ENCODE results near the gene MCM9. TPM values are rescaled to one million over a fixed set of nuclear protein-coding genes. Genes with fewer than 3 reads are reported as not detected.
"Not testable (repeated sequence)": the region's sequence is repeated elsewhere in the genome, so short reads cannot be mapped to it uniquely, and the experiment has no call there.

The MCM9 gene
- total RNA-seq, 1 donor from 2014 or later: 28.8 TPM

DNA sequence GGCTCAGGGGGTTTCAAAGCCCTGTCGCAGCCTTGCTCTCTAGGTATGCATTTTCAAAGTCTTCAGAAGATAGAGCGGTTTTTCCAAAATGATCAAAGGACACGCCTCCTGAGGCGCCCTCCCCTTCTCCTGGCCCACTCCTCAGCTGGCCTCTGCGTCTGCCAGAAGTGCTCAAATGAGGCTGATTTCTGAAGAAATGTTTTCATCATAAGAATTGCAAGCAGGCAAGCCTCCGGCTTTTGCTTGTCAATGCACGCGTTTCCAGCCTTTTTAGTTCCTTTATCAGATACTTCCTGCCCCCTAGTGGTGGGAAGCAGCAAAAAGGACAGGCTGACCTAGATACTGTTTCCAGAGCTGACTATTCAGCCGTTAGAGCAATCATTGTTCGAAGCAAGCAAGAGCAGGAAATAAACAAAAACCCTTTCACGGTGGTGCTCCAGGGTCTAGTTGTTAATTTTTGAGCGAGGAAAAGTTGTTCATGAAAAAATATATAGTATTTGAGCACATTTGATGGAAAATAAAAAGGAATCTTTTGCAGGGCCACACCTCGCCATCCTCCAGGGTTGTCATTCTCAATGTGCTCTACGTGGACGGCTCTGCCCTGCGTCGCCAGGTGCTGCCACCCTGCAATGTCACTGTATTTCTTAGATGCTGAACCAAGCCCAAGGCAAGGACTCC lies 134.4 kb downstream of the MCM9 start:
- DNase-seq (ENCODE audit: low read depth): peak; percentile 79

DNA sequence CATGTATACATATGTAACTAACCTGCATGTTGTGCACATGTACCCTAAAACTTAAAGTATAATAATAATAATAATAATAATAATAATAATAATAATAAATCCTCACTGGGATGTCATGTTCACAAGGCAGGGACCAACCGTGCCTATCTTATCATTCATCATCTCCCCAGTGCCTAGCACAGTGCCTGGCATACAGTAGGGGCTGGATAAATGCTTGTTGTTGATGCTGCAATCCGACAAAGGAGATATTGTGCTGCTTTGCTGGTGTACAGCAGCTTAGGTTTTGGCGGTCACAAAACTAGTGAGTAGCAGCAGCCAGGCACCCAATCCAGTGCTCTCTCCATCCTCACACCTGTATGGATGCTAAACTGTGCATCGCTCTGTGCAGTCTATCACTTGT lies 135.1 kb downstream of the MCM9 start:
- DNase-seq (ENCODE audit: low read depth): no peak

DNA sequence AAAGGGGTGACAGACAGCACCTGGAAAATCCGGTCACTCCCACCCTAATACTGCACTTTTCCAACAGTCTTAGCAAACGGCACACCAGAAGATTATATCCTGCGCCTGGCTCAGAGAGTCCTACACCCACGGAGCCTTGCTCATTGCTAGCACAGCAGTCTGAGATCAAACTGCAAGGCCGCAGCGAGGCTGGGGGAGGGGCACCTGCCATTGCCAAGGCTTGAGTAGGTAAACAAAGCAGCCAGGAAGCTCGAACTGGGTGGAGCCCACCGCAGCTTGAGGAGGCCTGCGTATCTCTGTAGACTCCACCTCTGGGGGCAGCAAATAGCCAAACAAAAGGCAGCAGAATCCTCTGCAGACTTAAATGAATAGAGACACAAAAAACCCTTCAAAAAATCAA lies 138.4 kb downstream of the MCM9 start:
- DNase-seq (ENCODE audit: low read depth): not testable (repeated sequence)

DNA sequence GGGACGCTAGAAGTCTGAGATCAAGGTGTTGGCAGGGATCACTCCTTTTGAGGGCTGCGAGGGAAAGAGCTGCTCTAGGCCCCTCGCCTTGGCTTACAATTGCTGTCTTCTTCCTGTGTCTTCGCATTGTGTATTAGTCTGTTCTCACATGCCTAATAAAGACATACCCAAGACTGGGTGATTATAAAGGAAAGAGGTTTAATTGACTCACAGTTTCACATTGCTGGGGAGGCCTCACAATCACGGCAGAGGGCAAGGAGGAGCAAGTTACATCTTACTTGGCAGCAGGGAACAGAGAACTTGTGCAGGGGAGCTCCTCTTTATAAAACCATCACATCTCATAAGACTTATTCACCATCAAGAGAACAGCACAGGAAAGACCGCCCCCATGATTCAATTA lies 143.5 kb downstream of the MCM9 start:
- DNase-seq (ENCODE audit: low read depth): no peak

DNA sequence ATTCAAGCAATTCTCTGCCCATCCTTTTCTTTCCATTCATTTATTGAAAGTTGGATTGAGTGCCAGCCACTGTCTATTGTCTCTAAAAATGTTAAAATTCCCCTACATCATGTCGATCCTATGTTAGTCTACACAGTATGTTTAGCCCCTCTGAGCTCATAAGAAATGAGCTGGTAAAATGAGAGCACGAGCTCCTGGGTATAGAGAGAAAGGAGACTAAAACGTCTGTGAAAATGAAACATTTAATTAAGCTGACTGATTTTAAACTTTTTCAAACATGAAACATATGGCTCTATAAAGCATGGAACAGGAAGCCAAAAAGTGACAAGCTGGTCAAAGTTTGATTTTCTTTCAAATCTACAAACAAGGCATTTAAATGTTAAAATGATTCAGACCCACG lies 145.0 kb downstream of the MCM9 start:
- no peak for DNase-seq (ENCODE audit: low read depth)

DNA sequence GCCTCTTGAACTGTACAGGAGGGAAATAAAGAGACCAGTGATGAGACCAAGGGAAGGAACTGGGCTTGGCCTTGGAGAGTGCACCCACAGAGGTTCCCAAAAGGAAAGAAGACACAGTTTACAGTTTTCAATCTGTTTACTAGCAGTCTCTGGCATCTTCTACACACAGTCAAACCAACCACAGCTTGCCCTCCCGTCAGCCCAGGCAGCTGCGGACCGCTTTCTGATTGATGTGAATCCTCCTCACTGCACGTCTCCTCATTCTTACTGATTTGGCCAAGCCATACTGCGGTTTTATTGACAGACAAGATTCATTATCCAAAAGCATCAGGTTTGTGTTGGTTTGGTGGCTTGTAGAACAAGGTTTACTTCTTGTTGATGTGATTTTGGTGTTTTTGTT lies 145.5 kb downstream of the MCM9 start:
- no peak for DNase-seq (ENCODE audit: low read depth)

DNA sequence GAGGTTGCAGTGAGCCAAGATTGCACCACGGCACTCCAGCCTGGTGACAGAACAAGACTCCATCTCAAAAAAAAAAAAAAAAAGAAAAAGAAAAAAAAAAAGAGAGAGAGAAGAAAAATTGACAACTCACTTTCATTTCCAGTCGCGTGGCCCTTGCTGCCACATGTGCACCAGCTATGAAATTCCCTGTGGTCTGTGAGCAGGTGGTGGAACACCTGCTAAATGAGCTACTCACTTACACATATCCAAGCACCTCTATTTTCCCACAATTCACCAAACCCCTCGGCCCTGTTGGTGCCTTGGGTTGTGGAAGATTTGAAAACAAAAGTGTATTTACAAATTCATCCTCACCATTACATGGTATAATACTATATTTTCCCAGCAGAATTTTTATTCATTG lies 146.3 kb downstream of the MCM9 start:
- DNase-seq (ENCODE audit: low read depth): no peak

DNA sequence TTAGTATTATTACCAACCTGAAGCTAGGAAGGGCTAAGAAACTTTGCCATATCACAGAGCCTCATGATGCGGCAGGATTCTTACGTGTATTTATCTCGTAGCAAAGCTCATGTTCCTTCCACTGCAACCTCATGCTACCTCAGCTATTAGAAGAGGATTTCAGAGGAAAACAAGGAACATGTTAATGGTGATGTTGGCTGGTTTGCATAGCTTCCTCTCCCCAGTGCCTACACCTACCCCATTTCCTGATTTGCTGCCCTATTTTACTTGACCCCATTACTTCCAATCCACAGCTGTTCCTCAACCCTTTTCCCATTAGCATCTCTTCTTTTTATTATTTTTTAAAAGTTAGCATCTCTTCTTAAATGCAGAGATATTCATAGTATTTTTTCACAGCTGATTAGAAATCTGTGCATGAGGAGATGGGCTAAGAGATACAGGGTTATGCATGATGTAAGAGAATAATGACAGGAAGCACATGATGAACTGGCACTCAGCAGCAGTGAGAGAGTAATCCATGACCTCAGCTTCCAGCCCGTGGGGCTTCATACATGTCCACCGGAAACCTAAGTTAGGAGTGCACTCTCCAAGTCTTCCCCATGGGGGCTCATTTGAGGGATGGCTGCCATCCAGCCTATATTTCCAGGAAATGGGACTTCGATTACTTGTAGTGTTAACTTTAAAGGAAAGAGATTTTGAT lies 147.1 kb downstream of the MCM9 start:
- no peak for DNase-seq (ENCODE audit: low read depth)

DNA sequence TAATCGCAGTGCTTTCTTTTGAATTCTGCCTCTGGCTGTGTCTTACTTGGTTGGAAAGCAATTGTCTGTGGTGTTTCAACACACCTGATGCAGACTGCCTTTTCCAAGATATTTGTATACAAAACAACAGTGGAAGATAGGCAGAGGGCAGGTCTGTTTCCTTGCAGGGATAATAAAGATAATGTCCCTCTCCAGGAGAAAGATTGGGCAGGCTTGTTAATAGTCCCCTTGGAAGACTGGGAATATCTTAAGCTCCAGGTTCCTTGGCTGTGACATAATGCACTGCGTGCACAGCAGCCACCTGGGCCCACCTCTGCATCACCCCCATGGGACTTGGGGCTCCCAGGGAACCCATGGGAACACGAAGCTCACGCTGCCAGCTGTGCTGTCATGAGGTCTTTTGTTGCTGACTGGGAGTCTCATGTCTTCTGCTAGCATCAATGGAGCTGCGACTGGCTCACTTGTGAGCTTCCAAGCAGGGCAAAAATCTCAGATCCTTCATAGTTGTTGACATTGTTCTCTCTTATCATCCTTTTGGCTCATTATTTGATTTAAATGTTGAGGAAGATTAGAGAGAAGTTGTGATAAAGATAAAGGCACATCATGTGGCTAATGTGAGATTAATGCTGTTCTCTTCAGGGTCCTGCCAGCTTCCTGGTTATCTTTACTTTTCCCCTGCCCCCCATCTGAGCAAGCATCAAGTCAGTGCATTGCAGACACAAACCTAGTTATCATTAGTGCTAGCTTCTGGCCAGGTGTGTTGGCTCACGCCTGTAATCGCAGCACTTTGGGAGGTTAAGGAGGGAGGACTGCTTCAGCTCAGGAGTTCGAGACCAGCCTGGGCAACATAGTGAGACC lies 148.1 kb downstream of the MCM9 start:
- no peak for DNase-seq (ENCODE audit: low read depth)

DNA sequence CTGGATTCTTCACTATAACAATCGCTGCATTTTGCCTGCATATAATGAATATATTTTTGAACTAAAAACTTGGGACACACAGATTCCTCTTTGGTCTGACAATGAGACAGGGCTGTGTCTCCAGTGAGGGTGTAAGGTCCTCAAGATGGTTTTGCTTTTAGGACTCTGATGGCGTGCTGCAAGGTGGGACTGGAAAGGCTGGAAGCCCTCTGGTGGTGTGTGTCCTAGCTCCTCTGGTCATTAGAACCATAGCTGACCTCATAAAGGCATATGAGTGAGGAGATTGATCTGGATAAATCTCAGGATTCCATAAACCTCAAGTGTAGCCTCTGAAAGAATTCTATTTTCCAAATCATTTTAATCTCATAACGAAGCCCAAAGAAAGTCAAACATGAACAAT lies 149.4 kb downstream of the MCM9 start:
- DNase-seq (ENCODE audit: low read depth): no peak

DNA sequence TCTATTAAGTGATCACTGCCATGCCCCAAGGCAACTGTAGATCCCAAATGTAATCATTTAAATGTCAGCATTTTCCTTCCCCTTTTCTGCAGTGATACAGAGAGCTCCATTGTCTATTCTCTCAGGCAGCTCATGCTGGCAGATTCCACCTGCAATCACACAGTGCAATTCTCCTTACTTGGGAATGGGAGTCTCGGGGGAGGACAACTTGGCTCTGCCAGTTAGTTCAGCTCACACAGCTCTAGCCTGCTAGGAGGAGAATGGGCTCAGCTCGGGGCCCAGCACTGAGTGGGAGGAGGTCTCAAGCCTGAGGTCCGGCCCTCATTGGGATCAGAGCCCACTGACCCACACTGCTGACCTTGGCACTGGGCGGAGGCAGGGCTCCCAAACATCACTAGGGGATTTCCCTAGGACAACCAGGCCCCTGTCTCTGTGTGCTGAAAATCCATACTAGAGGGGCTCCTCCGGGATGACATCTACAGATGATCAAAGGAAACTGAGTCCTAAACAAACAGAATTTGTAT lies 150.3 kb downstream of the MCM9 start:
- no peak for DNase-seq (ENCODE audit: low read depth)

DNA sequence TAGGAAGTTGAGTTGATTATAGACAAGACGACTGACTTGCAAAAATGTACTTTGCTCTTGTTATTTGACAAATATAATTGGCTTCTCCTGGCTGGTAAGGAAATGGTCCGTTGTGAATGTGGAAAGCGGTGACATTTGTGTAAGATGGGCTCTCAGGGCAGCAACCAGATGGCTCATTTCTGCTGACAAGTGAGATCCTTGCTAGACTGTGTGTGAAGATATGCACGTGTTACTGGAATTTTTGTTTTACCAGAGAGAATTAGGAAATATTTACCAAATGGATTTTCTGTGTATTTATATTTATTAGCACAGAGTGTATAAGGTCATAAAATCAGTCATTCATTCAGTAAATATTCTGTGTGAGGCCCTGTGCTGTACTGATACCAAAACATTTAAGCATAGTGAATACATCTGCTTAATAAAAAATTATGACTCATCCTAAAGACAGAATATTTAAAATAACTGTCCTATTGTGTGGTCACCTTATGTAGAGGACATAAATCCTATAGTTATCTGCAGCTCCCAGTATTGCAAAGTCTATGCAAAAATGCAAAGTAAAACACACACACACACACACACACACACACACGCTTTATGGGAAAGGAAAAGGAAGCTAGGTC lies 150.9 kb downstream of the MCM9 start:
- no peak for DNase-seq (ENCODE audit: low read depth)

DNA sequence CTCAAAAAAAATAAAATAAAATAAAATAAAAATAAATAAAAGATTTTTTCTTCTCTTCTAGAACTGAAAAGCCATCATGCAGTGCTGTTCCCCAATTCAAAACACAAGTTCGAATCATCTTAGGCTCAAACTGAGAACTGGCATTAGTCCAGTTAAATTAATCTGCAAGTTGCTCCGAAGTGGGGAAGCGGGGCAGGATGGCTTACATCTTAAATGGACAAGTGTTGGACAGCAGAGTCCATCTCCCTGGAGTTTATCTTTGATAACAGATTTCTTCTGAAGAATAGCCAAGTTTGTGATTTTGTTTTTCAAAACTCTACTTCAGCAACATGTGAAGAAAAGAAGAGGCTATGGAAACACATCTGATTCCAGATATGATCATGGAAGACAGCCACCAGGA lies 152.3 kb downstream of the MCM9 start:
- no peak for DNase-seq (ENCODE audit: low read depth)

DNA sequence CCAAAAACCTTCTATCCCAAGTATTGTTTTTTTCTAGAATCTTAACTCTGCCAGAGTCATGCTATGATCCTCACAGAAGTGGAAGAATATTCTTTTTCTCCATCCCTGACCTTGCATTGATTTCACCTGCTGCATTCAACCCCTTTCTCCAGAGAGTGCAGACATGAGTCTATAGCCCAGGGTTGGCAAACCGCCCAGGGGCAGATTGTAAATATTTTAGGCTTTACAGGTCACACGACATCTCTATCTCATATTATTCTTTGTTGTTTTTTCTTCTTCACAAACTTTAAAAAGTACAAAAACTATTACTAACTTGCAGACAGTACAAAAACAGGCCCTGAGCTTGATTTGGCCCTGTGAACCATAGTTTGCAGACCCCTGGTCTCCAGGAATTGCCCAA lies 153.1 kb downstream of the MCM9 start:
- DNase-seq (ENCODE audit: low read depth): no peak

DNA sequence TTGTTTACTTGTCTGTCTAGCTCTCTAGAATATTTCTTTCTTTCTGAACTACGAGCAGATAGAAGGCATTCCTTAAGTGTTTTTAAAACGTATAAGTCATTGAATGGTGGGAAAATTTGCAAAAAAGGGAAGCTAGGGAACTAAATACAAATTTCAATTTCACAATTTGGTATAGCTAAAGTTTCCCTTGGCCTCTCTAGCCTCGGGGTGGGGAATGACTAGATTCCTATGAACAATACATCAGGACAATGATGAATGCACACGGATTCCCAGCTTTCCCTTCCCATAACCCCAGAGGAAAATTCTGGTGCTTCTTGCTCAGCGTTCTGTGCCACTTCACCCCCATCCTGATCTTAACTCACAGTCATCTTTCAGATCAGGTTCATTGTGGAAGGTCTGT lies 154.3 kb downstream of the MCM9 start:
- no peak for DNase-seq (ENCODE audit: low read depth)

DNA sequence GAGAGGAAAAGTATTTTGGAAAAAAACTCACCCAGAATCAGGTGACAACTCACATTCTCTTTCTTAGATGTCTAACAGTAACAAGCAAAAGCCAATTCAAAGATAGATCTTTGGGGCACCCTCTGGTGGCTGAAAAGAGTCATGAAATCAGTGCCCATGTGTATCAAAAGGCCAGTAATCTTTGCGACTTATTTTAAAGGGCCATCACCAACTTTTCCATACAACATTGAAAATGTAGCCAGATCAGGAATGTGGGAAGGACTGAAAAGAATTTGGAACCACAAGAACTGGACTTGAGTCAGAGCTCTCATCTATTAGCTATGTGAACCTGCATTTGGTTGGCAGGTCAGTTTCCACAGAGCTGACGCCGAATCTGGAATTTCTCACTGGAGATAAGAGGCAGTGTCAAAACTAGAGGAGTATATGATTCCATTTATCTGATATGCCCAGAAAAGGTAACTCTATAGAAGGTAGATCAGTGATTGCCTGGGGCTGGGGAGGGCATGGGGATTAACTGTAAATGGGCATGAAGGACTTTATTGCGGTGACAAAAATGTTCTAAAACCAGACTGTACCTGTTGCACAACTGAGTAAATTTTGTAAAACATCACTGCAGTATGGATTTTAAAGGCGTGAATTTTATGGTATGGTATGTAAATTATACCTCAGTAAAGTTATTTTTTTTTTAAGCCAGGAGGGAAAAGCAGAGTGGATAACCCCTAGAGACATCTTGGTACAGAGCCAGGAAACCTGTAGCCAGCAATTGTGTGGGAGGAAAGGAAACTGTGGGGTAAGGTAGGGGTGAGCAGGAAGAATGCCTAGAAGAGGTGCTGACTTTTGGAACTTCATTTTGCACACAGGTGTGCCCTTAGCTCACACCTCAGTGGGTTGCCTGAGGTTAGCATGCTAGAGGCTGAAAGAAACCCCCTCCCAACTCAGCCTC lies 158.1 kb downstream of the MCM9 start:
- DNase-seq (ENCODE audit: low read depth): peak; percentile 79

DNA sequence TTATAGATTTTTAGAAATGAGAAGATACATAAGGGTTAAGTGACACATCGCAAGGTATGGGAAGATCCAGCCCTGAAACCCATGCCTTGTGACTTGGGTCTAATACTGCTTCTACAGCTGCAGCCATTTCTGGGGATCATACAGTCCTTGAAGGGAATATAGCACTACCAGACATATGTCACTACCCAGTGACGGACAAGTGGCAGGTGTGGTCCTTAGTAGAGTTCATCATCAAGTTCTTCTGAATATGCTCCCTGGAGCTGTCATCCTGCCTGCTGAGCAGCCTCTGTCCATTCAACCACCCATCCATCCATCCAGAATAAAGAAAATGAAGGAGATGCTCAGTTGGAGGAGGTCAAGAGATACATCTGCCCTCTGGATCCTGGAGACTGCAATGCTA lies 159.6 kb downstream of the MCM9 start:
- no peak for DNase-seq (ENCODE audit: low read depth)

DNA sequence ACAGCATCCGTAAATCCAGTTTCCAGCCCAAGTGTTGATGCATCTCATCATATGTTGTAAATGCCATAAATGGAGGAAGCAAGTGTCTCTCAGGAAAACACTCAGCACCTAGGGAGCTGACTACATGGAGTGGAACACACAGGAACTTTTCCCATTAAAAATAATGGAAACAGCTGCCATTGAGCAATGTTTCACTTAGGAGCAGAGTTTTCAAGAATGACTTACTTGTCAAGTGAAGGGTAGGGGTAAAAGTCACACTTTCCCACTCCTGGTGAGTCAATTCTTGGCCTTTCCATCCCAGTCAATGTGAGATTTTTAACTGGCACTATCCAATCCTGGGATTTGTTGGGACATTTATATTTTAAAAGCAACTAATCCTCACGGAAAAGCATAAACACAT lies 160.4 kb downstream of the MCM9 start:
- peak; percentile 49 for DNase-seq (ENCODE audit: low read depth)

DNA sequence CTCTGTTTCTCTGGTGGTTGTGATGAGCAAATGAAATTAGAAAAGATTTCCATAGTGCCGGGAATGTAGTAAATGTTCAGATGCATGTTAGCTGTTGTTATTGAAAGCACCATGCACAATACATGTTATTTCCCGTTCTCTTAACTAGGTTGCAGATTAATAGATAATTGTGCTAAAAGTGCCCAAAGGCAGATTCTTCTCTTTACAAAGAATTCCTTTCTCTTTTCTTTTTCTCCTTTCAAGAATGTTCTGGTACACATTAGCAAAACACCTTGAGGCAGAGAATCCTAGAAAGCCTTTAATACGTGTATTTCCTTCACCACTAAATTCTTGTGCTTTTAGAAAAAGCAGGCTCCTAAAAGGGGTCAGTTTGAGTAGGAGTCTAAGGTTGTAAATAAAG lies 162.1 kb downstream of the MCM9 start:
- peak; percentile 81 for DNase-seq (ENCODE audit: low read depth)

DNA sequence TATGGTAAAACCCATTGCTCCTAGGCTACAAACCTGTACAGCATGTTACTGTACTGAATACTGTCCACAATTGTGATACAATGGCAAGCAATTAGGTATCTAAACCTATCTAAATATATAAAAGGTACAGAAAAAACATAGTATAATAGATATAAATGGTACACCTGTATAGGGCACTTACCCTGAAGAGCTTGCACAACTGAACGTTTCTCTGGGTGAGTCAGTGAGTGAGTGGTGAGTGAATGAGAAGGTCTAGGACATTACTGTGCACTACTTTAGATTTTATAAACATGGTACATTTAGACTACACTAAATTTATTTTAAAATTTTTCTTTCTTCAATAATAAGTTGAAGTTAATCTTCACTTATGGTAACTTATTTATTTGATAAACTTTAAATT lies 163.7 kb downstream of the MCM9 start:
- DNase-seq (ENCODE audit: low read depth): no peak

DNA sequence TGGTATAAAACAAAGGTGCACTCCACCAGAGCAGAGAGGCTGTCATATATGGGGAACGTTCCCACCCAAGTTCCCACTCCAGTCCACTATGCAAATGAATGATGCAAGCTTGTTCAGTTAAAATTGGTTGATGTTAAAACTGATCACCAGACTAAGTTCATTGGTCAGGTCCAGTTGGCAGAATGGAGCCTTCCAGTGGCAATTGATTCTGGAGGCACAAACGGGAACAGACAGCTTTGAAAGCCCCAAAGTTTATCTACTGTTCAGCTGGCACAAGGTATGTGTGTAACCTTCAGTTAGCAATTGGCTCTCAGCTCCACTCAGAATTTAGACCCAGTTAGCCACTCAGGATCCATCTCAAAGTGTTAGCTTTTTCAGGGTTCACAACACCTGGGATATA lies 164.1 kb downstream of the MCM9 start:
- DNase-seq (ENCODE audit: low read depth): no peak
